ENCODE results near the gene SLC7A1.

The SLC7A1 gene

GRCh38 chr13:29582171-29582570 is 13.3 kb downstream of the SLC7A1 start:
- DNase-seq, result no peak

GRCh38 chr13:29581666-29582065 is 13.8 kb downstream of the SLC7A1 start:
- no peak for DNase-seq

GRCh38 chr13:29579094-29579493 is 16.4 kb downstream of the SLC7A1 start:
- no peak for DNase-seq

GRCh38 chr13:29578300-29579085 is 17.0 kb downstream of the SLC7A1 start:
- DNase-seq, result no peak

- DNase-seq, result peak; percentile 23
Measured at GRCh38 chr13:29577136-29578051, 18.1 kb downstream of the SLC7A1 start.

- no peak for DNase-seq
Measured at GRCh38 chr13:29576581-29576980, 18.9 kb downstream of the SLC7A1 start.

- DNase-seq, result no peak
Measured at GRCh38 chr13:29575098-29575497, 20.4 kb downstream of the SLC7A1 start.

- peak; percentile 87 for DNase-seq
Measured at GRCh38 chr13:29573190-29573589, 22.3 kb downstream of the SLC7A1 start.

GRCh38 chr13:29572575-29572974 is 22.9 kb downstream of the SLC7A1 start:
- DNase-seq, result no peak

GRCh38 chr13:29571876-29572570 is 23.5 kb downstream of the SLC7A1 start:
- no peak for DNase-seq

GRCh38 chr13:29570051-29570654 is 25.3 kb downstream of the SLC7A1 start:
- no peak for DNase-seq

- no peak for DNase-seq
Measured at GRCh38 chr13:29569253-29570050, 26.0 kb downstream of the SLC7A1 start.

- DNase-seq, result no peak
Measured at GRCh38 chr13:29568731-29569130, 26.8 kb downstream of the SLC7A1 start.

GRCh38 chr13:29567411-29567810 is 28.1 kb downstream of the SLC7A1 start:
- no peak for DNase-seq

GRCh38 chr13:29566206-29566605 is 29.3 kb downstream of the SLC7A1 start:
- DNase-seq, result no peak

GRCh38 chr13:29564818-29565217 is 30.7 kb downstream of the SLC7A1 start:
- no peak for DNase-seq

- DNase-seq, result no peak
Measured at GRCh38 chr13:29564373-29564772, 31.1 kb downstream of the SLC7A1 start.

- no peak for DNase-seq
Measured at GRCh38 chr13:29563941-29564340, 31.5 kb downstream of the SLC7A1 start.

GRCh38 chr13:29562786-29563438 is 32.6 kb downstream of the SLC7A1 start:
- DNase-seq, result no peak

GRCh38 chr13:29561918-29562317 is 33.6 kb downstream of the SLC7A1 start:
- DNase-seq, result no peak

GRCh38 chr13:29556742-29557141 is 38.7 kb downstream of the SLC7A1 start:
- no peak for DNase-seq

- no peak for DNase-seq
Measured at GRCh38 chr13:29551214-29551613, 44.3 kb downstream of the SLC7A1 start.
